HG03520 (cell line): ENCODE data around the gene OSBPL2.

ENCODE experiments used
- ATAC-seq: cut with Tn5 transposase; IDR thresholded peaks from one replicate; pipeline ENCODE4 v1.9.1; 2021; ENCODE audit warnings: mild to moderate bottlenecking, moderate library complexity; ENCODE audit not compliant: unreplicated experiment

The OSBPL2 gene

DNA sequence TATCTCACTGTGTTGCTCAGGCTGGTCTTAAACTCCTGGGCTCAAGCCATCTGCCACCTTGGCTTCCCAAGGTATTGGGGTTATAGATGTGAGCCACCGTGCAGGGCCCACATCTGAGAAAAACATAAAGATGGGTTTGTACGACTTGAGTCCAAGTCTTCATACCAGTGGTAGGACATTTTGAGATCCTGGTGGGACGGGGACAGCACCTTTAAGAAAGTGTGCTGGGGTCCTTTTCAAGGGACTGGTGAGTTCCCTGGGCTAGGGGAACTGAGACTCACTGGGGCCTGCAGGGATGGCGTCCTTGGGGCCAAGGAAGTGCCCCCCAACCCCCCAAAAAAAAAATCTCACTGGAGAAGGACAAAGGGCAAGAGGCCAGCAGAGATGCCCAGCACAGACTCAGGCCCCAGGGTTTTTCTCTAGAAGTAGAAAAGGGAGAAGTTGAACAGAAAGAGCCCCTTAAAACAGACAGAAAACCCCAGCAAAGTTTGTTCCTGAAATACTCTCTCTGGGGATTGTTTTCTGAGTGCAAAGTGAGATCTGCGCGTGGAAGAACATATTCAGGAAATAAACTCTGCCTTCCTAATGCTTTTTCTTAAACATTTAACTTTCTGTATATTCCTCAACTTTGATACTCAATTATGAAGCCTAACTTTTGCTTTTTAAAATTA is 10.7 kb downstream of the OSBPL2 start:
- ATAC-seq: no peak

GRCh38 chr20:62252342-62252966 is 14.1 kb downstream of the OSBPL2 start:
- ATAC-seq: no peak

GRCh38 chr20:62253398-62253797 is 15.1 kb downstream of the OSBPL2 start:
- ATAC-seq: no peak

- no peak for ATAC-seq
Measured at GRCh38 chr20:62254021-62254724, 15.9 kb downstream of the OSBPL2 start.

DNA sequence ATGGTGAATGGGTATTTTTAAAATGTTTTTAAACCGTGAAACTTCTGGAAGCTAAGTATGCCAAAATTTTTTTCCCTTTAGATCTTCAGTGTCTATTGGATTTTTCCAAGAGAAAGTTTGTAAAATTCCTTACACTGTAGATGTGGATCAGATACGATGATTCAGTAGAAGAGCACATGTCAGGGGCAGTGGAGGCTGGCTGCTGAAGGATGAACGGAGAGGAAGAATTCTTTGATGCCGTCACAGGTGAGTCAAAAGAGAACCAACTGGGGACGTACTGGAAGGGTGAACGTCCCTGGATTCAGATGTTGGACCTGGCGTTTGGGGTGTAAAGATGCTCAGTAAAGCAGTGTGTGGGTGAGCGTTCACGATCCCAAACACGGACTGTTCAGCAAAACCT is 17.7 kb downstream of the OSBPL2 start:
- no peak for ATAC-seq

- ATAC-seq: no peak
Measured at GRCh38 chr20:62258499-62259293, 20.4 kb downstream of the OSBPL2 start.

GRCh38 chr20:62259294-62259565 is 20.9 kb downstream of the OSBPL2 start:
- ATAC-seq: no peak

DNA sequence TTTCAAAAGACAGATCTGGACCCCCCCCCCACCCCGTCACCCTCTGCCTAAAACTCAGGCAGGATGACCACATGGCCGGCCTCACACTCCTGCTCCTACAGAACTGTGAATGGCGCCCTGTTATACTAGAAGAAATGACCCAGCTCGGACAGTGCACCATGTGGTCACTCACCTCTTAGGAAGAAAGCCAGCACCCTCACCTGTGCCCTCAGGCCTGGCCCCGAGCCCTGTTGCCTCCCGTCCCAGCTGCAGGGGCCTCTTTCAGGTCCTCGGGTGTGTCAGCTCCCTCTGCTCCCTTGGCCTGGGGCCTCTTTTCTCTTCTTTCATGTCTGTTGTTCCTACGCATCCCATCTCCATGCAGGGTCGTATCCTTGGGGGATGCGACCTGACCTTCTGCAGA is 23.7 kb downstream of the OSBPL2 start:
- ATAC-seq: no peak

DNA sequence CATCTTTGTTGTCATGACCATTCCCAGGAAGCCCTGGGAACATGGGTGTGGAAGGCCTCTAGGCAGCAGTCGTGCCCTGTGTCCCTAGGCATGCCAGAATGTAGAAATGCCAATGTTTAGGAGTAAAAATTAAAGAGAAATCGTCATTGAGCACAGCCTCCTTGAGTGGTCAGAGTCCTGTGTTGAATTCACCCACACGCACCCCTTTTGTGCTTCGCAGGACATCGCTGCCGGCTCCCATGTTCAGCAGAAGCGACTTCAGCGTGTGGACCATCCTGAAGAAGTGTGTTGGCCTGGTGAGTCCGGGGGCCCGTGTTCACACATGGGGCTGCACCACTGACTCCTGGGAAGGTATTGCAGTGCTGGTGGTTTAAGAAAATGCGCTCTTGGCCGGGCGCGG is 25.1 kb downstream of the OSBPL2 start:
- ATAC-seq: no peak

DNA sequence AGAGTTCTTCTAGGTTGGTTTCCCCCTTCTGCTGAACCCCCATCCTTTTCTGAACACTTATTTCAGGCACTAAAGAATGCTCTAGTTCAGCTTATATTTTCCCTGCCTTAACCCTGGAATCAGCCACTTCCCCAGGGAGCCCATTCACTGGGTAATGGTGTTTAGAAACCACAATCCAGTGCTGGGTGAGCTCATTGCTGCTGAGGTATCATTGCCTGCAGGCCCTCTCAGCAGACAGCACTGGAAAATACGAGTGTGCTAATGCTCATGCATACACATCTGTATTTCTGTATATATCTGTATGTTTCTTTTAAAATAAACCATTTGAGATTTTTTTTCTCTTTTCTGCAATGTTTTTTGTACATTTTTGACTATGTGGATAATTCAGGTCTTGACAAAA is 27.0 kb downstream of the OSBPL2 start:
- ATAC-seq: no peak

DNA sequence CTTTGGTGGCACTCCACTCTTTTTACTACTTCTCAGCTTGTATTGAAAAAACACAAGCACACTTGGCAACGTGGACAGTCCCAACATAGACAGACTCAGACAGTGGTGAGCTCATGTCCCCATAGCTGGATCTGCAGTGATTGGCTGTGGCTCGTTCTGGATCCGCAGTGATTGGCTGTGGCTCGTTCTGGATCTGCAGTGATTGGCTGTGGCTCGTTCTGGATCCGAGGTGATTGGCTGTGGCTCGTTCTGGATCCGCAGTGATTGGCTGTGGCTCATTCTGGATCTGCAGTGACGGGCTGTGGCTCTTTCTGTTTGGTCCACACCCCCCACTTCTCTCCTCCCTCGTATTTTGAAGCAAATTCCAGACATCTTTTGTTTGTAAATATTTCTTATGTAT is 28.0 kb downstream of the OSBPL2 start:
- ATAC-seq: no peak

GRCh38 chr20:62266851-62267250 is 28.5 kb downstream of the OSBPL2 start:
- no peak for ATAC-seq

- no peak for ATAC-seq
Measured at GRCh38 chr20:62267543-62267942, 29.2 kb downstream of the OSBPL2 start.

GRCh38 chr20:62268228-62268900 is 30.0 kb downstream of the OSBPL2 start:
- no peak for ATAC-seq

- no peak for ATAC-seq
Measured at GRCh38 chr20:62269378-62269777, 31.1 kb downstream of the OSBPL2 start.

GRCh38 chr20:62269871-62270270 is 31.6 kb downstream of the OSBPL2 start:
- ATAC-seq: no peak

GRCh38 chr20:62272200-62272599 is 33.9 kb downstream of the OSBPL2 start:
- ATAC-seq: no peak

DNA sequence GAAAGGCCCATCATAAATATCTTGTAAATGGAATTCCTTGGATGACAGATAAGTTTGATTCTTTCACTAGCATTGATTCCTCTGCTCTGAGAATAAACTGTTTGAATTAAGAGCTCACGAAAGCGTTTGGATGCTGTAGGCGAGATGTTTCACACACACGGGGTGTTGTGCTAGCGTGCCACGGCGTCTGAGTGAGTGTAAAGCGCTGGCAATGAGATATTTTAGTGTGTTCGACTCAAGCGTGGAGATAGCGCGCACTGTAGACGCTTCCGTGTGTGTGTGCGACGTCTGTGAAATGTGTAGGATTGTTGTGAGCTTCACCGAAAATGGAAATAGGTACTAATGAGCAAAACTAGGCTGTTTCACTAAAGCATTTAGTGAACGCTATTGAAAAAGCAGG is 35.1 kb downstream of the OSBPL2 start:
- ATAC-seq: no peak

GRCh38 chr20:62274332-62274950 is 36.1 kb downstream of the OSBPL2 start:
- no peak for ATAC-seq

DNA sequence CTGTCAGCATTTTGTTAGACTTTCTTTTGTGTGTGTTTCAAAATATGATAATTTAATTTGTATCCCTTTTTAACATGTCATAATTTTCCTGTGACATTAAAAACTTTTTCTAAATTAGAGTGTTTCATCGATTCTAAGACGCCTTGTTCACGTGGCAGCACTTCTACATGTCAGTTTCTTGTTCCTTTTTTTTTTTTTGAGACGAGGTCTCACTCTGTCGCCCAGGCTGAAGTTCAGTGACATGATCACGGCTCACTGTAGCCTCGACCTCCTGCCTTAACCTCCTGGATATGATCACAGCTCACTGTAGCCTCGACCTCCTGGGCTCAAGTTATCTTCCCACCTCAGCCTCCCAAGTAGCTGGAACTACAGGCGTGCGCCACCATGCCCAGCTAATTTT is 36.9 kb downstream of the OSBPL2 start:
- ATAC-seq: no peak

DNA sequence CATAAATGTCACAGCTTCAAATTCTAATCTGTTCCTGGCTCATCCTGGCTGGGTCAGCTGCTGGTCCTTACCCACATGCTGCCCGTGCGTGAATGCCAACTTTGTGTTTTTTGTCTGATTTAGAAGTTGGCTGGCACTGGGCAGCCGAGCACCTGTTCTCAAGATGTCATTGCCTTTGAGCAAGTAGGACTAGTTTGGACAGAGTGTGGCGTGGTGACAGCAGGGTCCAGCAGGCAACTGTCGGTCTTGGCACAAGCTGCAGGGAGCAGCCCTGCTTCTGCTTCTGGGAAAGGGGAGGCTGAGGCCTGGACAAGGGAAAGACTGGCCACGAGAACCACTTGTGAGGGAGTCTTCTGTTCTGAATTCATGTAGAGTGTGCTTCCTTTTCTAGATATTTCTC is 38.1 kb downstream of the OSBPL2 start:
- ATAC-seq: no peak
